H9 (cell line): ENCODE results near the gene IPO11. TPM values are rescaled to one million over a fixed set of nuclear protein-coding genes. Genes with fewer than 3 reads are reported as not detected.

Experiments used
- DNase-seq: peaks from one replicate; pipeline ENCODE4 v3.0.0-alpha.2; 2017
- H2AFZ ChIP-seq: one replicate; pipeline ENCODE4 v1.6.1; 2013; ENCODE audit warnings: mild to moderate bottlenecking, low read length, control low read depth, moderate library complexity
- H2AK5ac ChIP-seq: 2 replicates; pipeline ENCODE4 v1.6.1; 2013; ENCODE audit warnings: low read length, control low read depth, mixed read lengths; ENCODE audit not compliant: insufficient read length
- H2BK120ac ChIP-seq: one replicate; pipeline ENCODE4 v1.6.1; 2013; ENCODE audit warnings: low read depth, mild to moderate bottlenecking, low read length, control low read depth, inconsistent platforms; ENCODE audit not compliant: poor library complexity, severe bottlenecking
- H2BK12ac ChIP-seq: 2 replicates; pipeline ENCODE4 v1.6.1; 2013; ENCODE audit warnings: low read length, control low read depth, mixed read lengths, low read depth; ENCODE audit not compliant: insufficient read length
- H2BK15ac ChIP-seq: 2 replicates; pipeline ENCODE4 v1.6.1; 2013; ENCODE audit warnings: low read depth, low read length, control low read depth
- H2BK20ac ChIP-seq: one replicate; pipeline ENCODE4 v1.6.1; 2013; ENCODE audit warnings: low read depth, mild to moderate bottlenecking, low read length, control low read depth, inconsistent platforms; ENCODE audit not compliant: poor library complexity, severe bottlenecking
- H2BK5ac ChIP-seq: 2 replicates; pipeline ENCODE4 v1.6.1; 2013; ENCODE audit warnings: low read length, control low read depth, mixed read lengths; ENCODE audit not compliant: insufficient read length
- H3K14ac ChIP-seq: 2 replicates; pipeline ENCODE4 v1.6.1; 2013; ENCODE audit warnings: low read length, control low read depth; ENCODE audit not compliant: insufficient read depth
- H3K18ac ChIP-seq: 2 replicates; pipeline ENCODE4 v1.6.1; 2013; ENCODE audit warnings: low read depth, mild to moderate bottlenecking, mixed read lengths, low read length, control low read depth; ENCODE audit not compliant: insufficient read length
- H3K23ac ChIP-seq: 2 replicates; pipeline ENCODE4 v1.6.1; 2013; ENCODE audit warnings: low read length, control low read depth, mixed read lengths, low read depth; ENCODE audit not compliant: insufficient read length
- H3K23me2 ChIP-seq: 2 replicates; pipeline ENCODE4 v1.6.1; 2013; ENCODE audit warnings: low read depth, mild to moderate bottlenecking, mixed read lengths, low read length, control low read depth; ENCODE audit not compliant: insufficient read length, poor library complexity, severe bottlenecking
- H3K27ac ChIP-seq: 2 replicates; pipeline ENCODE4 v1.5.1; 2013; ENCODE audit warnings: low read length, control low read depth, mixed read lengths, low read depth; ENCODE audit not compliant: insufficient read length
- H3K27me3 ChIP-seq: 2 replicates; pipeline ENCODE4 v1.6.1; 2013; ENCODE audit warnings: low read length, control low read depth, inconsistent platforms; ENCODE audit not compliant: insufficient read depth
- H3K4ac ChIP-seq: 2 replicates; pipeline ENCODE4 v1.6.1; 2013; ENCODE audit warnings: low read depth, mild to moderate bottlenecking, control low read depth, inconsistent platforms, low read length, moderate library complexity
- H3K4me1 ChIP-seq: 2 replicates; pipeline ENCODE4 v1.6.1; 2013; ENCODE audit warnings: low read length, control low read depth, inconsistent platforms; ENCODE audit not compliant: insufficient read depth
- H3K4me2 ChIP-seq: 2 replicates; pipeline ENCODE4 v1.6.1; 2013; ENCODE audit warnings: low read length, control low read depth, mixed read lengths; ENCODE audit not compliant: insufficient read length, insufficient read depth
- H3K56ac ChIP-seq: 2 replicates; pipeline ENCODE4 v1.6.1; 2013; ENCODE audit warnings: low read depth, mild to moderate bottlenecking, mixed read lengths, low read length, control low read depth; ENCODE audit not compliant: insufficient read length
- H3K79me1 ChIP-seq: 2 replicates; pipeline ENCODE4 v1.6.1; 2013; ENCODE audit warnings: low read depth, mild to moderate bottlenecking, moderate library complexity, low read length, control low read depth, inconsistent platforms; ENCODE audit not compliant: insufficient read depth, poor library complexity, severe bottlenecking
- H3K79me2 ChIP-seq: 2 replicates; pipeline ENCODE4 v1.6.1; 2013; ENCODE audit warnings: low read length, control low read depth, inconsistent platforms; ENCODE audit not compliant: insufficient read depth
- H3K9ac ChIP-seq: 2 replicates; pipeline ENCODE4 v1.6.1; 2013; ENCODE audit warnings: low read length, control low read depth, mixed read lengths; ENCODE audit not compliant: insufficient read length; ENCODE audit errors: extremely low read depth
- H3K9me3 ChIP-seq: one replicate; pipeline ENCODE4 v1.6.1; 2013; ENCODE audit warnings: low read depth, low read length, inconsistent platforms; ENCODE audit not compliant: control insufficient read depth
- H3T11ph ChIP-seq: one replicate; pipeline ENCODE4 v1.6.1; 2013; ENCODE audit warnings: mild to moderate bottlenecking, low read length, control low read depth, inconsistent platforms
- H4K20me1 ChIP-seq: one replicate; pipeline ENCODE4 v1.6.1; 2013; ENCODE audit not compliant: control insufficient read depth, insufficient read length, insufficient read depth
- H4K5ac ChIP-seq: 2 replicates; pipeline ENCODE4 v1.6.1; 2013; ENCODE audit warnings: low read depth, mild to moderate bottlenecking, mixed read lengths, low read length, control low read depth; ENCODE audit not compliant: insufficient read length
- H4K8ac ChIP-seq: replicated peaks from 2 replicates; pipeline ENCODE4 v1.6.1; 2013; ENCODE audit warnings: low read length, control low read depth, mixed read lengths, low read depth; ENCODE audit not compliant: insufficient read length
- H4K91ac ChIP-seq: 2 replicates; pipeline ENCODE4 v1.6.1; 2013; ENCODE audit warnings: low read depth, mild to moderate bottlenecking, moderate library complexity, mixed read lengths, low read length, control low read depth; ENCODE audit not compliant: insufficient read length
- H3K27ac Mint-ChIP-seq, 3 experiments: 2 replicates in 2 of 3; 3 replicates in 1 of 3; pipeline ENCODE4 v1.8.0; 2020 to 2021; ENCODE audit warnings: mixed read lengths in 3 of 3, mild to moderate bottlenecking in 1 of 3, moderate library complexity in 1 of 3
- H3K27me3 Mint-ChIP-seq: 2 replicates; pipeline ENCODE4 v1.8.0; 2021; ENCODE audit warnings: low read depth, mild to moderate bottlenecking, moderate library complexity, mixed read lengths
- H3K36me3 Mint-ChIP-seq, 3 experiments: 2 replicates in 2 of 3; 3 replicates in 1 of 3; pipeline ENCODE4 v1.8.0; 2020 to 2021; ENCODE audit warnings: low read depth in 3 of 3, mixed read lengths in 3 of 3; ENCODE audit not compliant: insufficient read depth in 1 of 3
- H3K4me1 Mint-ChIP-seq, 2 experiments: 2 replicates each; pipeline ENCODE4 v1.8.0; 2020; ENCODE audit warnings: mixed read lengths in 2 of 2
- H3K4me3 Mint-ChIP-seq, 2 experiments: 2 replicates in 1 of 2; 3 replicates in 1 of 2; pipeline ENCODE4 v1.8.0; 2020 to 2021; ENCODE audit warnings: mild to moderate bottlenecking in 2 of 2, mixed read lengths in 2 of 2, moderate library complexity in 1 of 2
- H3K9me3 Mint-ChIP-seq, 2 experiments: 2 replicates in 1 of 2; 3 replicates in 1 of 2; pipeline ENCODE4 v1.8.0; 2020; ENCODE audit warnings: mild to moderate bottlenecking in 2 of 2, mixed read lengths in 2 of 2, moderate library complexity in 1 of 2
- CTCF ChIP-seq: fragments of 200-600 bp; sonication (generic); conservative IDR thresholded peaks from 3 replicates; pipeline ENCODE4 v1.8.0; 2021; ENCODE audit warnings: antibody characterized with exemption, mild to moderate bottlenecking
- WGBS: extraction: QIAGEN DNeasy Blood & Tissue Kit; methylation state at CpG from one replicate; pipeline ENCODE4 v1.1.7; 2013; ENCODE audit warnings: missing lambda C conversion rate, low lambda C conversion rate, mixed read lengths; ENCODE audit not compliant: insufficient read length; ENCODE audit errors: extremely low coverage; 5-methylcytosine and 5-hydroxymethylcytosine counted together
- total RNA-seq: library from RNA; stranded (reverse); gene quantifications from 2 replicates; pipeline ENCODE4 v1.2.1, GENCODE V29; 2021

IPO11 gene
- total RNA-seq, 1 experiment from 2014 or later = 63.0 TPM

GRCh38 chr5:62477801-62478200, 65.2 kb downstream of the IPO11 start:
- no peak for TF ChIP-seq CTCF
- Histone ChIP-seq H3K27ac (no peak overlapping the region), H3T11ph (no peak overlapping the region), H2BK5ac (no peak overlapping the region), H4K5ac (no peak overlapping the region), H2AFZ (no peak overlapping the region), H3K27me3 (no peaks in the 10 kb centered on the region), H2AK5ac (no peak overlapping the region), H2BK120ac (no peak overlapping the region), H3K14ac (no peak overlapping the region), H3K79me2 (no peaks in the 10 kb centered on the region), H3K4me1 (no peaks in the 10 kb centered on the region), H3K79me1 (no peaks in the 10 kb centered on the region), H3K9ac (no peak overlapping the region), H3K56ac (no peak overlapping the region), H4K8ac (no peak overlapping the region), H3K23ac (no peak overlapping the region), H4K20me1 (no peaks in the 10 kb centered on the region), H3K4ac (no peak overlapping the region), H2BK20ac (no peak overlapping the region), H2BK12ac (no peak overlapping the region), H3K18ac (no peak overlapping the region), H2BK15ac (no peak overlapping the region), H3K4me2 (no peak overlapping the region), H3K23me2 (no peaks in the 10 kb centered on the region), H4K91ac (no peak overlapping the region), H3K9me3 (no peaks in the 10 kb centered on the region)
- no CpG with 5 or more reads among the region's 2 CpGs for WGBS
- Mint-ChIP-seq H3K27me3 (no peaks in the 10 kb centered on the region), H3K4me1 (no peaks in the 10 kb centered on the region; a peak in 1 of 4 replicates), H3K36me3 (peaks cover 19 to 28% (median 28%) of the 10 kb centered on the region in 3 experiments), H3K4me3 (no peak overlapping the region), H3K27ac (no peak overlapping the region), H3K9me3 (peaks cover 0 to 11% of the 10 kb centered on the region in 2 experiments; a peak in 4 of 5 replicates)
- DNase-seq = no peak
